NOMO-1 treated with dmso at 0.1 percent for 144 hours (cell line): Measurements from ENCODE around the gene SAMD3.
"Not testable (repeated sequence)": the region's sequence is repeated elsewhere in the genome, so short reads cannot be mapped to it uniquely, and the experiment has no call there.

ENCODE experiments used
- DNase-seq: peaks from one replicate; lab custom pipeline; 2025; ENCODE audit not compliant: unreplicated experiment; lab: John Stamatoyannopoulos, UW

Gene SAMD3

DNA sequence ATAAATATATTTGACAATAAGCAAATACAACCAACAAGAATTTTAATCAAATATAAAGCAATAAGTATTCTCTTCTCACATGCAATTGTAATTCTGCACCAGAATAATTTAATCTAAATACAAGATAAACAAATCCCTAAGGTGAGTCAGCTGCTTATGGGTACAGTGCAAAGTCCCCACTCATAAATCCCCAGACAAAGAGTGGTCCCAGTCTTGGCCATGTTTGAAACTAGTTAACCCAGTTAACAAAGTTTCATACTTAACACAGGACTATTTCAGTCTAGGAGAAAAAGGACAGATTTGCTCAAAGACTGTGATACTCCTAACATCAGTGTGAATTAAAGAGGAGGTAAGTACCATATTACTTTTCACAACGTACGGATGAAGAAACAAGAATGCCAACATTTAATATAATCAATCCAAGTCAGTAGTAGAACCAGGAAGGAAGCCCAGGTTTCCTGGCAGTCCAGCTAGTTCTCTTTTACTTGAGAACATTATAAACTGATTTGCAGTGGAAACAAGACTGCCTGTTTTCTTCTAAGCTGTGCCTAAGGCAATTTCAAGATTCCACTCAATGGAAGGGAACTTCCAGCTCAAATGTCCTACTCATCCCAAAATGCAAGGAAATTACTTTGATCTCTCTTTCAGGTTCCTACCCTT lies 10.4 kb downstream of the SAMD3 start:
- DNase-seq = no peak

DNA sequence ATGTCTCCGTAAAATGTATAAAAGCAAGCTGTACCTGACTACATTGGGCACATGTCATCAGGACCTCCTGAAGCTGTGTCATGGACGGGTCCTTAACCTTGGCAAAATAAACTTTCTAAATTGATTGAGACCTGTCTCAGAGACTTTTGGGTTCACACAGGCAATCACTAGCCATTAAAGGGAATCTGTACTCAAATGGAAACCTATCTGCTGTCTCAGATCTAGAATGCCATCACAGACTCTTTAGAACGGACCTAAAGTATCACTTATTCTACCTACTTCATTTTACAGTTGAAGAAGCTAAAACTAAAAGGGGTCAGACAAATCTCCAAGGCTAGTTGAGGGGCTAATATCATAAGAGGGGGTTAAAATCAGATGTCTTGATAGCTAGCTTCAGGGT lies 11.1 kb downstream of the SAMD3 start:
- DNase-seq = no peak

- no peak for DNase-seq
Measured at GRCh38 chr6:130207979-130208649, 14.6 kb downstream of the SAMD3 start.

- no peak for DNase-seq
Measured at GRCh38 chr6:130206479-130206878, 16.3 kb downstream of the SAMD3 start.

- DNase-seq = no peak
Measured at GRCh38 chr6:130204322-130204721, 18.4 kb downstream of the SAMD3 start.

DNA sequence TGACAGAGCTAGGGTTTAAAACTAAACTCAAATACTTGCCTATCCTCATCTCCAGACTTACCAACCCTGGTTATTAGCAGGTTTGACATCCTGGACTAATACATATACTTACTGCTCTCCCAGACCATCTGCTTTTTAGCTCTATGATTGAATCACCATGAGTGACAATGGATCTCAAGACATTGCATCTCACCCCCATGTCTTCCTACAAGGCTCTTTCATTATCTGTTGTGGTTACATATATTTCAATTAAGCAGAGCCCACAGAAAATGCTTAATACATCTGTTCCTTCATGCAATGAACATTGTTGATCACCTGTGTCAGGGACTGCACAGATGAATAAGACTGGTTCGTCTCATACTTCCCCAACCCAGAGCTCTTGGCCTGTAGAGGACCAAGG lies 19.4 kb downstream of the SAMD3 start:
- no peak for DNase-seq

- no peak for DNase-seq
Measured at GRCh38 chr6:130202782-130203181, 20.0 kb downstream of the SAMD3 start.

GRCh38 chr6:130200020-130200419 lies 22.7 kb downstream of the SAMD3 start:
- DNase-seq = no peak

- DNase-seq = no peak
Measured at GRCh38 chr6:130198483-130199035, 24.2 kb downstream of the SAMD3 start.

GRCh38 chr6:130197816-130198482 lies 24.8 kb downstream of the SAMD3 start:
- not testable (repeated sequence) for DNase-seq

DNA sequence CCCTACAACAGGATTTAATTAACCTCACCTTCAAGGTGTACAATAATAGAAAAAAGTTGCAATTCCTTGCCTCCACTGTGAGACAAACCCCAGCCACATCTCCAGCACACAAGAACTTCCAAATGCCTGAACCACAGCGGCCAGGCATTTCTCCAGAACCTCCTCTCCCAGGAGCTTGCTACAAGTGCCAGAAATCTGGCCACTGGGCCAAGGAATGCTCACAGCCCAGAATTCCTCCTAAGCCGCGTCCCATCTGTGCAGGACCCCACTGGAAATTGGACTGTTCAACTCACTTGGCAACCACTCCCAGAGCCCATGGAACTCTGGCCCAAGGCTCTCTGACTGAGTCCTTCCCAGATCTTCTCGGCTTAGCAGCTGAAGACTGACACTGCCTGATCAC lies 28.3 kb downstream of the SAMD3 start:
- not testable (repeated sequence) for DNase-seq

DNA sequence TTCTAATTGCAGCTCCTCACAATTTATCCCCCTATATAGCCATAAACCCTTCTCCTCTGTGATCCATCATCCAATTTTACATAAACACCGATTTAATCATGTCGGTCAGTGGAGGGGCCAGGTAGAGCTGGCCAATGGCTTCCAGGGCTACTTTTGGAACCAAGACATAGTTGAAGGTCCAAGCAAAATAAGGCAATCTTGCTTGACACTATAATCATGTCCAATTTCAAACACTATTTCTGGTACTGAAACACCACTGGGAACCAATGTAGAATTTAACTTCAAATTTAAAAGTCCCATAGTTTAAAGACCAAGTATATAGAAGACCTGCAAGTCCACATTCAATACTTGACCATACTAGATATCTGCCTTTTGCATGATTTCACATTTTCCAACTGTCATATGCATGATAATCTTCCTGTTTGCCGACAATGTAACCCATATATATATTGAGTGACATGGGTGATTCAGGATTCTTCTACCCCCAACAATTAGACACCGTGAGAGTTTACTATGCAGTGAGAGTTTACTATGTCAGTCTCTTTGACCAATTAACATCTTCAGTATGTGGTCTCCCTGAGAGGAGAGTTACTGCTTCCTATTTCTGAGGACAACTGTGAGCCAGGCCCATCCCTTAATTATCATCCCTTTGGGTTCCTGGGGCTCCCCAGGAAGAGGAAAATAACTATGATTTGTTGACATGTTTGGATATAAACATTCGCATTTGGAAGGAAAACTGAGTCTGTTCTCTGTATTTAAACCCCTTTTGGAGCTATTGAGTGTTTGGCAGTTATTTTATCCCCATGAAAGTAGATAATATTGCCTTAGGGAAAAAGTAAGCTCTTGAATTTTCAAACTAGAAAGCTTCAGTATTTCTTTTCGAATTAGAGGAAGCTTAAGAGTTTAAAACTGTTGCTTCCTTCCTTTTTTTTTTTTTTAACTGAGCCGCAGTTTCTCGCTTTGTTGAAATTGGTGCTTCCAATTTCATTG lies 31.8 kb downstream of the SAMD3 start:
- no peak for DNase-seq

DNA sequence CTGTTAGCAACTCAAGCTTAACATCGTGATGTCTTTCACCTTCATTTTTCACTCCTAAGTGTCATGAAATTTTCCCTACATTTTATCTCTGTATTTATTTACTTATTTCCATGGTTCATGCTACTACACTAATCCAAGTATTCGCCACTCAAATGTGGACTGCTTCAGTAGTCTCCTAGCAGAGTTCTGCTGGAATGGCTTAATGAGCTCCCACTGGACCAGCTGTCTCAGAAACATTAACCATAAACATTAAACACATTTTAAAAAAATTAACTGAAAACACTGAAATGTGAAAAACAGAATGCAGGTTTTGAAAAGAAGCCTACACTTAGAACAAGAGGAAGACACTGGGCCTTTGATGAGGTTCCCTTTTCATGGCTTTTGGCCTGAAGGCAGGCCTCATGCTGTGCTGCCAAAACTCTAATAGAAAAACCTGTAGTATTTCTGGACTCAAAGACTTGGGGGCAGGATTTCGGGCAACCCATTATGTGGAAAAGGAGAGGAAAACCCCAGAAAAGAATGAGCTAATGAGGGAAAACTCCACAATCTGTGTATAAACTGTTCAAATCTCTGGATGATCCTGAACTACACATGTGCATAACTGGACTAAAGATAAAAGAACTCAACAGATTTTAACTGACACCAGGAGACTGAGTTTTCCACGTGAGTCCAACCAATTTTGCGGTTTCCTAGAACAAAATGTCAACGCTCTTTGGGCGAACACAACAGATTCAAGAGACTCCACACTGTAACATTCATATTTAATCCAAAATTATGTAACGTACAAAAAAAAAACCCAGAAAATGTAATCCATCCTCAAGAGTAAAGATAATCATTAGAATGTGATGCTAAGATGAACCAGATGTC lies 33.0 kb downstream of the SAMD3 start:
- DNase-seq = no peak

- no peak for DNase-seq
Measured at GRCh38 chr6:130188207-130188899, 34.4 kb downstream of the SAMD3 start.

DNA sequence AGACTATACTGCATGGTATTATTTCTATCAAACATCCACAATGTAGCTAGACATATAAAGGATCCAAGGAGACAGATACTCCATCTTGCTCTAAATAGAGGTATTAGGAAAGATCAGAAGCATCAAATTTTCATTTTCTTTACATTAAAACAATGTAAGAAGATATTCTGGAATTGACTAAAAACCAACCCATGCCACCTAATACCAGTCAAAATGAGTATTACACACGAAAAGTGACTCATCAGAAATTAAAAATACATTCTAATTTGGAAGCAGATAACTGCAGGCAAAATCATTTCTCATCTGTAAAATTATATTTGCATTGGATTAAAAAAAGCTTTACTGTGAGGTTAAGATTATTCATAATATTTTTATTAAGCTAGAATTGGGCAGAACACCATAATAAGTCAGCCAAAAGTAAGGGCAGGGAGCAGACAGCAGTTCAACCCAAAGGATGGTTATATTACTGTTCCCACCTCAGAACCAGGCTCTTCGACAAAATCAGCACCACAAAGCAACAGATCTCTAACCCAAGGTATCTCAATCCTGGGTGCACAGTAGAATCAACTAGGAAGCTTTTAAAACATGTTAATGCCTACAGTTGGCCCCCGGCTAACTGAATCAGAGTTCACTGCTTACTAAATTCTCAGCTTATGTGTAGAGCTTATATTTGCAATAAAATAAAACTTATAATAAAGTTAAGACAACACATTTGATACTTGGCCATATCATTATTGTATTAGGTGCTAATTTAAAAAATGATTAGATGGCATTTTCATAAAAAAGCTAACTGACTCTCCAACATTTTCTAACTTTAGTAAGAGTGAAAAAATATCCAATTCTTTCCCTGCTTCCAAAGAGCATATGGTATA lies 35.2 kb downstream of the SAMD3 start:
- DNase-seq = no peak

GRCh38 chr6:130185658-130186057 lies 37.1 kb downstream of the SAMD3 start:
- no peak for DNase-seq

DNA sequence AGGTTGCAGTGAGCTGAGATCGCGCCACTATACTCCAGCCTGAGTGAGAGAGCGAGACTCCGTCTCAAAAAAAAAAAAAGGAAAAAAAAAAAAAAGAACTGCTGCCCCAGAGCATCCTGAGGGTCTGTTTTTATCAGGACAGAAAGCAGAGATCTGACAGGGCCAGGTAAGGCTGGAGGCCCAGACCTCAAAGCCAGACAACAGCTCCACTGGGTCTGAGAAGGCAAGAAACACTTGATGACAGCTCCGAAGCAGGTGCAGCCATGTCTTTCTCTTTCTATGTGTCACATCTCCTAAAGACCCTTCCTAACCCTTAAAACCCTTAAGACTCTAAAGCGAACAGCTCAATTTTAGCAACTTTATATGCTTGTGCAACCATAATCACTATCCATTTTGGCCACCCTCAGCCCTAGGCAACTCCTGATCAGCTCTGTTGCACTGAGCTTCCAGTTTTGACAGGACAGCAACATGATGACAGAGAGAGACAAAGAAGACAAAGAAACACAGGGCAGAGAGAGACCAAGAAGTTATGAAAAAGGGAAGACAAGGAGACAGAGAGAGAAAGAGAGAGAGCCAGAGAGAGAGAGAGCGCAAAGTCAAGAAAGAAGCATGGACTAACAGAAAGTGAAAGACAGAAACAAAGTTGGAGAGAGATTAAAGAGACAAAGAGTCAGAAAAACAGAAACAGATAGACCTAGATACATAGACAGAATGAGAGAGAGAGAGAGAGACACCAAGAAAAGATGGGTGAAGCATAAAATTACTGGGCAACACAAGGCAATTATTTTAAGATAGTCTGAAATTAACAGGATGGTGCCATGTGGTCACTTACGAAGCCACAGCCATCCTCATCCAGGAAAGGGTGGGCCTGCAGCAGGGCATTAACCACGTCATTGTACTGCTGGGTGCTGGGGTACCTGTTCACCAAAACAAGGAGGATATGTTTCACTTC lies 39.2 kb downstream of the SAMD3 start:
- no peak for DNase-seq
